AG20443 (cell line): ENCODE measurements around the gene UBAP2.

Source experiments
- DNase-seq: peaks from one replicate; pipeline ENCODE4 v3.0.0; 2012; ENCODE audit warnings: low spot score, mixed read lengths

Gene UBAP2

DNA sequence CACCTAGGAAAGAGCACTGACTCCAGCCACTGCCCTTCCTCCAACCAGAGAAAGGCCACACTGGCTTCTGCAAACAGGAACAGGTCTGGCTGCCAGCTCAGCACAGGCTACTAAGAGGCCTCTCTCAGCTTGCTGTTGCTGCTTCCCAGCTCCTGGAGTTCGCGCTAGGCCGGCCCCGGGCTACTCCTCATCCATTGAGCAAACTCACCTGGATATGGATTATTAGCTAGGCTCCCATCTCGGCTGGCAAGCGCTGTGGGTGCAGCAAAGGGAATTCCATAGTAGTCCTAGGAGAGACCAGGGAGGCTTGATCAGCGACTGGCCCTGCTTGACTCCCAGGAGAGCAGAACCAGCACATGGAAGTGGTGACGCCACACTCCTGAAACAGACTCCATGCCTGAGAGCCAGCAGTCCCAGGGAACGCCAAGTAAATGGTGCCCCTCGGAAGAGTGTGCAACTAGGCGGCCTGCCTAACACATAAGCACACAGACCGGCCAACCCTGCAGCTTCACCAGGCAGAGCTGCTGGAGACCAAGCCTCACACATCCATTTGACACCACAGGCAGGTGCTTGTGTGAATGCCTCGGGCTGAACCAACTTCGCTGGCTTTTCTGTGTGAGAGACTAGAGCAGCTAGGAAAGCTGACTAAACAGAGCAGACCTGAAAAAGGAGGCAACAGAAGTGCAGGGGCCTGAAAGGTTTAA is 124.5 kb downstream of the UBAP2 start:
- DNase-seq: no peak

DNA sequence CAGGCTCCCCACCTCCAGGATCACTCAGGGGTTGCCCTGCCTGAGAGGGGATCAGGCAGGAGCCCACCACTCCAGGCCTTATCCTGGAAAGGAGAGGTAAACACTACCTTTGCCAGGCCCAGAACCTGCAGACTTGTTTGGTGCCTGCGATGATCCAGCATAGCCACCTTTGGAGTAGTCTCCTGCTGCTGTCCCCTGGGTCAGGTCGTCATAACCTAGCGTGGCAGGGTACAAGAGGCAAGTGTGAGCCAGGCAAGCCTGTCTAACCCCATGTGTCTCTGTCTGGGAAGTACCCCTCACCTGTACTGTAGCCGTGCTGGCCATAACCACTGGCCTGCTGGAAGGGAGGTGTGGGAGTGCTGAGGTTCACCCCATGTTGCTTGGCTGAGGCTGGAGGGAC is 125.6 kb downstream of the UBAP2 start:
- no peak for DNase-seq

DNA sequence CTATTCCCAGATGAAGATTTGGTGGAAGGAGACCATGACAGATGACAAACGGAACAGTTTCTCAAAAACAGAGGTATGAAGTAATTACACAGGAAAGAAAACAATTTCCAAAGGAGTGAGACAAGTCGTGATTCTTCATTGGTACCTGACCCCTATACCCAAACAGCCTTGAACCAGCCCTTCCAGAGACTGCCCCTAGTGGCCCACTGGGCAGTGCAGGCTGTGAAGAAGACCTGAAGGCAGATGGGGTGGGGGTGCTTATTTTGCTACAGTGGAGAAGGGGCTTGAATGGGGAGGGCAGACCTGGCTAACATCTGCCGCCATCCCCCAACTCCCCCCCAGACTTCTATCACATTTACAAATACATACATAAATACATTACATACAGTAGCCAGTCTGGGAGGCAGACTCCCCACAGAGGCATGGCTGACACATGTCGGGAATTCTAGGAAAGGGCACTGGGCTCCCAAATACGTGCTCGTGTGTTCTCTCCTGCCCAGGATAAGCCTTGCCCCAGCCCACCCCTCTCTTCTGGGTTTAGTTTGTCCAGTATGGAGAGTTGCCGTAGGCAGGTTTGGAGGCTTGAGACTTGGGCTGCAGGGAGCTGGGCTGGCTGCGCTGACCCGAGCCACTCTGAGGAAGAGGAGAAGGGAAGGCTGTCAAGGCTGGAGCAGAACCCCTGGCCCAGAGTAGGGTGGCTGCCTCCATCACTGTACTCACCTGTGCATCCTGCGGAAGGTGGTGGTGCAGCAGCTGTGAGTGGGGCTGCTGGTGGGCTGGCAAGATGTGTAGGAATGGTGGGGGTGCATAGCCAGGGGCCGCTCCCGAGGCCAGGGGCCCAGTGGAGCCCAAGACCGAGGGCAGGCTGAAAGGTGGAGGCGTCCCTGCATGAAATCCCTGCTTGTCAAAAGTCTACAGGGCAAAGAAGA is 126.5 kb downstream of the UBAP2 start:
- DNase-seq: peak; percentile 65

DNA sequence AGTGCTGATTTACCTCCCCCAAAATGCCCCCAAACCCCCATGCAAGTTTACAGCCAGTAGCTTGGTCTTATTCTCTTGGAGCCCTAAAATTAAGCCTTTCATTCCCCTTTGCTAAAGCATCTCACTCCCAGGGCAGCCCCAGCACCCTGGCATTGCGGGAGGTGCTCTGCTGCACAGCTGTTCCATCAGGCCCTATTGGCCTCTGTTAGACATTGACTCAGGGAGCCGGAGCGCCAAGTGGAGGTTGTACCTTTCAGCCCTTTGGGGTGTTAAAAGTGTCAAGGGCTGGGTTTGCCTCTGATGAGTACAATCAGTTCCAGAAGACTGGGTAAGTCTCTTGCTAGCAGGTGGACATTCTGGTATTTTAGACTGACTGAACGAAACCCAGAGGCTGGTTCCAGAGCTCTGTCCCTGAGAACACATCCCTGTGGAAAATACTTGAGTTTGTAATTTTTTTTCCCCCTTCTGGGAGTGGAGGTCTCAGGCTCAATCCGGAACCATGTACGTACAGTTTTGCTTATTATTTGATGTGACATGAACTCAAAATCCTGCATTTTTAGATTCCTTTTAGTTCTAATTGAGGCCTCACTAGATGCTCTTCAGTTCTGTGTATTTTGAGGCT is 129.3 kb downstream of the UBAP2 start:
- DNase-seq: no peak

DNA sequence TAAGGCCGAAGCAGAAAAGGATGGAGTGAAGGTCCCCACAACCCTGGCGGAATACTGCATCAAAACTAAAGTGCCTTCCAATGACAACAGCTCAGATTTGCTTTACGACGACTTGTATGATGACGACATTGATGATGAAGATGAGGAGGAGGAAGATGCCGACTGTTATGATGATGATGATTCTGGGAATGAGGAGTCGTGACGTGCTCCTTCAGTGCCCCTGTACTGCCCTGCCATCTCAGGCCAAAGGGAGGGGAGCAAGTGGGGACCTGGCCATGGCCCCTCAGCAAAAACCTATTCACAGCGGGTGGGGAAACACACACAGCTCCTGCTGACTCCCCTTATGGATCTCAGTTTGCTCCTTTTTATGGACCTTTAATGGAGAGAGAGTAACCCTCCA is 131.7 kb downstream of the UBAP2 start:
- no peak for DNase-seq

DNA sequence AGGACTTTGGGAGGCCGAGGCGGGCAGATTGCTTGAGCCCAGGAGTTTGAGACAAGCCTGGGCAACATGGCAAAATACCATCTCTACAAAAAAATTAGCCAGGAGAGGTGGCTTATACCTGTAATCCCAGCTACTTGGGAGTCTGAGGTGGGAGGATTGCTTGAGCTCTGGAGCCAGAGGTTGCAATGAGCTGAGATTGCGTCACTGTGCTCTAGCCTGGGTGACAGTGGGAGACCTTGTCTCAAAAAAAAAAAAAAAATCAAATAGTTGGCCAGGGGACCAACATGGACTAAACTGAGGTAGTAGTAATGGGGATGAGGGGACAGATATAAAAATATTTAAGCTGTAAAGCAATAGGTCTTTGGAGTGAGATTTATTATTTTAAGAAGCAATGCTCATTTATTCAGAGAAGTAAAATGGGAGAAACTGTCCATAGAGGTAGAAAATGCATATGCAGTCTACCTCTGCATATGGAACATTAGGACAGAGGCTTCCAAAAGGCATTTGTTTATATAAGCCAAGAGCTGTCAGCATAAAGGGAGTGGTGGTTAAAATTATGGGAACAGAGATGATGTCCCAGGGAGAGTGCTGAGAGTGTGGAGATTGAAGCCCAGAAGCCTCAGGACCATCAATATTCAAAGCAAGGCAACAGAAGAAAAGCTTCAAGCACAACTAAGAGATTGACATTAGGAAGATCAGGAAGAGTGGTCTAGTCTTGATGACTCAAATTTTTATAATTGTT is 133.6 kb downstream of the UBAP2 start:
- DNase-seq: no peak

DNA sequence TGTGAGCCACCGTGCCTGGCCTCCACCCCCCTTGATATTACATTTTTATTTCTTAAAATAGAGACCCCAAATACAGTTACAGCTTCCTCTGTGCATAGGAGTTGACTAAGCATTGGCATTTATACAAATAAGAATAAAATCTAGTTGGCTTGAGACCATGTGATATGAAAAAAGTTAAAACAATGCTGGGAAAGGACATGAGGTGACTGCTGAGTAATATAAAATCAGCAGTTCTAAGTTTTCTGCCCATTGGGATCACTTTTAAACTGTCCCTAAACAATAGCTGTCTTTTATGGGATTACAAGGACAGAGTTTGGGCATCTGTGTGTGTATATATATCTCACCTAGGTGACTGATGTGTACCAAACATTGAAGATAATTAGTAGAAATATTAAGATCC is 135.1 kb downstream of the UBAP2 start:
- DNase-seq: no peak

DNA sequence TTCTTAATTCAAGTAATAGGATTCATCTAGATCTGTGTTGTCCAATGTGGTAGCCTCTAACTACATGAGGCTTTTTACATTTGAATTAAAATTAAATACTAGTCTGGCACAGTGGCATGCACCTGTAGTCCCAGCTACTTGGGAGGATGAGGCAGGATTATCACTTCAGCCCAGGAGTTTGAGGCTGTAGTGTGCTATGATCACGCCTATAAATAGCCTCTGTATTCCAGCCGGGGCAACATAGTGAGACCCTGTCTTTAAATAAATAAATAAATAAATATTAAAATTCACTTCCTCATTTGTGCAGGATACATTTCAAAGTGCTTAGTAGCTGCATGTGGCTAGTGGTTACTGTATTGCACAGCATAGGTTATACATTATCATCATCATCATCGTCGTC is 139.9 kb downstream of the UBAP2 start:
- no peak for DNase-seq

DNA sequence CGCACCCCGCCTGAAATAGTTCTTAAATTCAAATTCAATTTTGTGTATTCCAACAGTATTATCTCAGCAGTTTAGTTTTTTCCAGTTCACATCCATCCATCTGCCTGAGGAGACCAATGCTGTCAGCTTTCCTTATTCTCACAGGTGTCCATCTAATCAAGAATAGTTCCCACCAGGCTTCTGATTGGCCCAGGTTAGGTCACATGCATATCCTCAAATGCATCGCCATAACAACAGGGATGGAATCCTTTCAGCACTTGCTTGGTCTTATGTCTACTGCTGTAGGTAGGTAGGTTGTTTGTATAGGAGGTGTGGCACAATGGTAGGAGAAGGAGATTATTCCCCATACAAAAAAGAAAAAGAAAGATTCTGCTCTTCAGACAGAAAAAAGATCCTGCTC is 140.6 kb downstream of the UBAP2 start:
- DNase-seq: no peak

DNA sequence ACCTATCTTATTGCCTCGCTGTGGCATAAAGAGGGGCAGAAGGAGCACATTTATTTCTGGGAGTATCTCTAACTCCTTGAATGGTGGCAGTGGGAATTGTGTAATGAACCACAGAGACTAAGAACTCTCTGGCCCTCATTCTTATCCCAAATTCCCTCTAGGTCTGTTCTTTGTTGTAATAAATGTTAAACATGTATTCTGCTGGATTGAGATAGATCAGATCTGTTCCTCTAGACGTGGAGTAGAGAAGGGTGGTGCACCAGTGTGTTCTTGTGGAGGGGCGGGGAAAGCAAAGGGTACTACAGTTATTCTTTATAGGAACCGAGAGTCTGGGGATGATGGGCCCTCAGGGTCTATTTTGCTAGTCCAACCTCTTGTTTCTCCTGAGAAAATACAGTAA is 141.3 kb downstream of the UBAP2 start:
- DNase-seq: no peak

DNA sequence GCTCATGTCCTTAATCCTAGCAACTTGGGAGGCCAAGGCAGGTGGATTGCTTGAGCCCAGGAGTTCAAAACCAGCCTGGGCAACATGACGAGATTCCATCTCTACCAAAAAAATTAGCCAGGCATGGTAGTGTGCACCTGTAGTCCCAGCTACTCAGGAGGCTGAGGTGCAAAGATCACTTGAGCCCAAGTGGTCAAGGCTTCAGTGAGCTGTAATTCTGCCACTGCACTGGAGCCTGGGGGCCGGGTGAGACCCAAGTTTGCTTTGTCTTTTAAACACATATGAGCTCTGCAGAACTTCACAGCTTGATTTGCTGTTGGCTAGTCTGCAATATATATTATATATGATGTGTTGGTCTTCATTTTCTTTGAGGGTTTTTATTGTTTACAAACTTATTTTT is 141.9 kb downstream of the UBAP2 start:
- DNase-seq: no peak

DNA sequence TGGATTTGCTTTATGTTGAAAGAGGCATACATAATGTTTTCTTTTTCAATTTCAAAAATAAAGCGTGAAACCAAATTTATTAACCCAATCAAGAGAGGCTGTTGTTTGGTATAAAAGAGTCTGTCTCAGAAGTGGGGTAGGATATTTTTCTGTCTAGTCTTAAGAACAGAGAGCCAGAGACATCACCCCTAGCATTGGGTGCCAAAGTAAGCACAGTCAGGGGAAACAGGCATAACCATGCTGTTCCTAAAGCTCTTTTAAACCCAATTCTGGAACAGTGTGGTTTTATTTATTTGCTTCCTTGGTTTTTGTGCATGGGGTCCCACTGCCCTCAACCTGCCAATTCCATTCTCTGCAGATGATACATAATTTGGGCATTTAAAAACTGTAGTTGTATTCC is 143.6 kb downstream of the UBAP2 start:
- no peak for DNase-seq

DNA sequence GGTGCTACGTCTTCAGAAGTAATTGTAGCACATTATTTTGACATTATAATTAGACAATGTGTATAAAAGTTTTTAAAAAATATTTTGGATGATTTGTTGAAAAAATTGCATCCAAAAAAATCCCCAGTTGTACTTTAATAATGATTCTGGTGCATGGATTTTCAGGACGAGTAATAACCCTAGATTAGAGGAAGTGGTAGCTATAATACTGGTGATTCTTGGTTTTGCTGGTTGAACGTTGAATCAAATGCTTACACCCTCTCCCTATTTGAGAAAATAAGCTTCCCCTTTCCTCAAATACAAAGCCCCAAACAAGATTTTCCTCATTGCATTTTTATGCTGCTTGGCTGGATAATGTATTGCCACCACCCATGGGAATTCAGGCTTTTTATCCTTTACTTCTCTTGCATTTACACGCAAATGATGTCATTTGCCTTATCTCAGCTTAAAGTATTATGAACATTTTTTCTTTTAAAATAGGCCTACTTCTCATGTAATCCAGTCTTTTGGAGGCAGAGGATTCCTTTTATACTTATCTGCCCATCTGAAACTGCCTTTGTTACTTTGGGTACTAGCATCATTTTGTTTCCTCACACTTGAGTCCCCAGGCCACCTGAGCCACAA is 145.4 kb downstream of the UBAP2 start:
- DNase-seq: no peak

DNA sequence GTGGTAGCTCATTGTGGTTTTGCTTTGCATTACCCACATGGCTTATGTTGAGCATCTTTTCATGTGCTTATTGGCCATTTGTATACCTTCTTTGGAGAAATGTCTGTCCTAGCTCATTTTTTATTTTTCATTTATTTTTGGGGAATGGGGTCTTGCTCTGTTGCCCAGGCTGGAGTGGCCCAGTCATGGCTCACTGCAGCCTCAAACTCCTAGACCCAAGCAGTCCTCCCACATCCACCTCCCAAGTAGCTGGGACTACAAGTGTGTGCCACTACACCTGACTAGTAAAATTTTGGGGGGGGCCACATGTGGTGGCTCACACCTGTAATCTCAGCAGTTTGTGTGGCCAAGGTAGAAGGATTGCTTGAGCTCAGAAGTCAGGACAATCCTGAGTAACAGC is 154.4 kb downstream of the UBAP2 start:
- DNase-seq: no peak

DNA sequence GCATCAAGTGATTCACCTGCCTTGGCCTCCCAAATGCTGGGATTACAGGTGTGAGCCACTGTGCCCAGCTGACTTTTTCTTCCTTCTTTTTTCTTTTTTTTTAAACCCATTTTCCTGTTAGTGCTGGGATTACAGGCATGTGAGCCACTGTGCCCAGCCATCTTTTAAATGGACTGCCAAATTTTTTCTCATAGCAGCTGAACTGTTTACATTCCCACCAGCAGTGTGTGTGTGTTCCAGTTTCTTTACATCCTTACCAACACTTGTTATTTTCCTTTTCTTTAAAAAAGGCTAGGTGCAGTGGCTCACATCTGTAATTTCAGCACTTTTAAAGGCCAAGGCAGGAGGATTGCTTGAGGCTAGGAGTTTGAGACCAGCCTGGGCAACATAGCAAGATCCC is 154.8 kb downstream of the UBAP2 start:
- no peak for DNase-seq

DNA sequence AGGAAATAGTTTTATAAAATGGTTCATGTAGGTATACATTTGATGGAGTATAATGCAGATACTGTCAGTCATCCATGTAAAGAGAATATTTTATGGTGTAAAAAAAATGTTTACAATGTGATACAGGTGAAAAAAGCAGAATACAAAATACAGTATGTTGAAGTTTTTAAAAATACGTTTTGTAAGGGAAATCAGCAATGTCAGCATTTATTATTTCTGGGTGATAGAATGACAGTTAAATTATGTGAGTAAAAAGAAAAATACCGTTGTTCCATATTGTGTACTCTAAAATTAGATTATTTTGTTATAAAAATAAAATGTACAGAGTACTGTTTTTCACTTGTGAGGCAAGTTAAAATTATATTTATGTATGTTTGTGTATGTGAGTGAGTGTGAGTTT is 162.7 kb downstream of the UBAP2 start:
- no peak for DNase-seq

DNA sequence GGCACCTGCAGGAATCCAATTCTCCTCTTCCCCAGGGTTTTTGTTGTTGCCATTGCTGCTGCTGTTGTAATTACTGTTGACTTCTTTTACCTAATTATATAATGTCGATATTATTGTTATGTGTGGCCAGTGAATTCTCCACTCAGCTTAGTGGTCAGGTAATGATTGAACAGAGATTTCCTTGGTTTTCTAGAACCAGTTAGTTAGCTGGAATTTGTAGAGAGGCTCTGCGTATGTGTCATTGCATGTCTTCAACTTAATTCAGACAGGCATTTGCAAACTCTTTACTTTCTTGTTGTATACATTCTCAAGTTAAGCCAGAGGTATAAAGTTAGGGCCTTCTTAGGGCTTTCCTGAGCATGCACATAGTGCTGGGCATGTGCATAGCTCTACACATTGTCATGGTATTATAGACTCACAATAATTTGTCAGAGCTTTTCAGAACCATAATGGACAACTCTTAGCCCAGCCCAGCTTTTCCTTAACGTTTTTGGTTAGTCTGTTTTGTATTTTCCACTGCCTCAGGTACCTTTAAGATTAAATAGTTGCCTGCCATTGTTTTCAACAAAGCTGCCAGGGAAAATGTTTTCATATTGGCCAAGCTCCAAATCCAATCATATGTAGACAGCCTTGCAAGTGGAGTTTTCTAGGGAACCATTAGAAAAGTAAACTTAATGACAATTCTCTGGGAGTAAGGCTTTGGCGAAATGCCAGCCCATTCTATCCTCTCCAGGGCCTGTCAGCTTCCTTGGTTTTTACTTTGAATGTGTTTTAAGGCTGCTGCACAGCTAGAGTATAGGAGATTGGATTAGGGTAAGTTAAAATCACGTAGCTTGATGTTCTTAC is 163.6 kb downstream of the UBAP2 start:
- DNase-seq: no peak

DNA sequence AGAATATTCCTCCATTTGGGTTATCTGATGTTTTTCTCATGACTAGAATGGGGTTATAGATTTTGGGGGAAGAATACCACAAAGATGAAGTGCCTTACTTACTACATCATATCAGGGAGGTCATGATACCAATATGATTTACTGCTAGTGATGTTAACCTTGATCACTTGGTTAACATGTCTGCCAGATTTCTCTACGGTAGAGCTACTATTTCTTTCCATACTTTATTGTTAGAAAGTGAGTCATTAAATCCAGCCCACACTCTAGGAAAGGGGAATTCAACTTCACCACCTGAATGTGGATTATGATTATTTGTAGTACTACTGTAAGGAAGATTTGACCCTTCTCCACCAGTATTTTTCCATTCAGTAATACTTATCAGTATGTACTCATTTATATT is 167.1 kb downstream of the UBAP2 start:
- no peak for DNase-seq

DNA sequence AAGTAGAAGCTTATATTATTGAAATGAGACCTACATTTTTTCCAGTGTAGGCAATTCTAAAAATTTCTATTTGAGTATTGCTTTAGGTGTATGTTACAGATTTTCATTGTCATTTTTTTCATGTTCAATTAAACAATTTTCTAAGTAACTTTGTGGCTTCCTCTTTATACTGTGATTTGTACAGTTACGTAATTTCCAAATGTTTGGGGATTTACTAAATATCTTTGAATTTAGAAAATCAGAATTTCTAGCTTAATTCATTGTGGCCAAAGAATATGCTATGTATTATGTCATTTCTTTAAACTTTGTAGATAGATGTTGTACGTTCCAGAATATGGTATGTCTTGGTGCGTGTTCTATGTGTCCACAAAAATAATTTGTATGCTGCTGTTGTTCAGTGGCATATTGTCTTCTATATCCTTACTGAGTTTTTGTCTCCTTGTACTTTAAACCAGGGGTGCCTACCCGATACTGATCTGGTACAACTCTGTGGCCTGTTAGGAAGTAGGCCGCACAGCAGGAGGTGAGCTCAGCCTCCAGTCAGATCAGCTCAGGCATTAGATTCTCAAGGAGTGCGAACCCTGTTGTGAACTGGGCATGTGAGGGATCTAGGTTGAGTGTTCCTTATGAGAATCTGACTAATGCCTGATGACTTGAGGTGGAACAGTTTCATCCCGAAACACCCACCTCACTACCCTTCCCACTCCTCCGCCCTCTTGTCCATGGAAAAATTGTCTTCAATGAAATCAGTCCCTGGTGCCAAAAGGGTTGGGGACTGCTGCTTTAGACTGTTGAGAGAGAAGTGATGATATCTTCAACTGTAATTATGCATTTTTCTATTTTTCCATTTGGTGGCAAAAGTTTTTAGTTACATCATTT is 168.2 kb downstream of the UBAP2 start:
- no peak for DNase-seq
